K562 (cell line): ENCODE measurements around the gene SLC4A2. TPM values are rescaled to one million over a fixed set of nuclear protein-coding genes. Genes with fewer than 3 reads are reported as not detected.

Experiments used
- ATAC-seq: fragments of 200-7000 bp; cut with Tn5 transposase; 3 replicates; pipeline ENCODE4 v1.9.1; 2020; ENCODE audit warnings: moderate library complexity
- BruUV-seq: library from RNA; stranded (reverse); fragments of 400-500 nt; replicated peaks from 2 replicates; lab custom pipeline; 2021; lab: Mats Ljungman, UMichigan
- CTCF ChIA-PET: fragments of 300-600 bp; formaldehyde crosslinking; extraction: SDS; loops from one replicate; lab custom pipeline; 2021; ENCODE audit warnings: low intra/inter-chr PET ratio; lab: Yijun Ruan, JAX
- POLR2A ChIA-PET: fragments of 300-600, 350-650 bp; sonication (Branson Sonifier 250); formaldehyde crosslinking; extraction: SDS; loops from one replicate; lab custom pipeline; 2021; ENCODE audit warnings: antibody characterized with exemption, inconsistent platforms; lab: Yijun Ruan, JAX
- DNase-seq, 4 experiments: peaks; one replicate each; pipeline versions ENCODE4 v3.0.0 to v3.0.0-alpha.2; 2011 to 2018; ENCODE audit warnings: low spot score in 3 of 4, mixed read lengths in 3 of 4; ENCODE audit errors: extremely low read depth in 1 of 4
- FAIRE-seq: peaks from 2 replicates; lab custom pipeline; 2011; peaks lifted over from hg19 to GRCh38; lab: Jason Lieb, UNC
- H2AFZ ChIP-seq: 2 replicates; pipeline ENCODE4 v1.6.0; 2011; ENCODE audit warnings: low read depth, low read length, control low read depth, inconsistent platforms
- H3K27ac ChIP-seq: fragments of 200-600 bp; 3 replicates; pipeline ENCODE4 v1.8.0; 2011; ENCODE audit warnings: low read depth, mild to moderate bottlenecking, control low read depth, inconsistent platforms, low read length, moderate library complexity, mixed read lengths; ENCODE audit errors: extremely low read depth
- H3K27me3 ChIP-seq, 2 experiments: fragments of 300-600 bp in 1 of 2; 2 replicates in 1 of 2; 3 replicates in 1 of 2; pipeline versions ENCODE4 v1.6.0 to v1.8.0; 2011; ENCODE audit warnings: inconsistent platforms in 2 of 2, low read length in 2 of 2, mild to moderate bottlenecking in 1 of 2, mixed read lengths in 1 of 2, moderate library complexity in 1 of 2; ENCODE audit not compliant: control insufficient read depth in 2 of 2, insufficient read depth in 2 of 2
- H3K36me3 ChIP-seq: fragments of 300-600 bp; 3 replicates; pipeline ENCODE4 v1.8.0; 2011; ENCODE audit warnings: mild to moderate bottlenecking, low read length, inconsistent platforms; ENCODE audit not compliant: control insufficient read depth, insufficient read depth
- H3K4me1 ChIP-seq, 2 experiments: fragments of 200-600 bp in 1 of 2; replicated peaks in 1 of 2; 2 replicates in 1 of 2; 3 replicates in 1 of 2; pipeline versions ENCODE4 v1.5.1 to v1.8.0; 2011; ENCODE audit warnings: inconsistent platforms in 2 of 2, low read length in 2 of 2, mild to moderate bottlenecking in 1 of 2, mixed read lengths in 1 of 2, moderate library complexity in 1 of 2; ENCODE audit not compliant: control insufficient read depth in 2 of 2, insufficient read depth in 2 of 2
- H3K4me2 ChIP-seq: 2 replicates; pipeline ENCODE4 v1.6.1; 2011; ENCODE audit warnings: low read length, control low read depth, inconsistent platforms, mixed read lengths; ENCODE audit not compliant: insufficient read depth
- H3K4me3 ChIP-seq: fragments of 200-600 bp; sonication (generic), shearing (Covaris generic); 2 replicates; pipeline ENCODE4 v1.5.1; 2016; ENCODE audit warnings: control low read depth, inconsistent platforms
- H3K79me2 ChIP-seq: fragments of 200-600 bp; 3 replicates; pipeline ENCODE4 v1.8.0; 2011; ENCODE audit warnings: low read length, inconsistent platforms; ENCODE audit not compliant: control insufficient read depth, insufficient read depth
- H3K9ac ChIP-seq, 2 experiments: 2 replicates each; pipeline versions ENCODE4 v1.6.0 to v1.6.1; 2011; ENCODE audit warnings: low read depth in 2 of 2, low read length in 2 of 2, control low read depth in 1 of 2, inconsistent platforms in 1 of 2, mild to moderate bottlenecking in 1 of 2, mixed read lengths in 1 of 2; ENCODE audit not compliant: insufficient read depth in 1 of 2
- H3K9me1 ChIP-seq: one replicate; pipeline ENCODE4 v1.6.0; 2011; ENCODE audit warnings: inconsistent platforms, mild to moderate bottlenecking, low read length, moderate library complexity; ENCODE audit not compliant: control insufficient read depth, insufficient read depth
- H3K9me3 ChIP-seq: replicated peaks from 2 replicates; pipeline ENCODE4 v1.5.1; 2011; ENCODE audit warnings: low read depth, low read length, inconsistent platforms; ENCODE audit not compliant: control insufficient read depth, insufficient read depth
- H4K20me1 ChIP-seq: replicated peaks from 2 replicates; pipeline ENCODE4 v1.6.1; 2011; ENCODE audit warnings: low read length, inconsistent platforms, mixed read lengths; ENCODE audit not compliant: control insufficient read depth, insufficient read depth
- BCOR ChIP-seq: fragments of 450-650 bp; IDR thresholded peaks from 2 replicates; pipeline ENCODE4 v1.6.1; 2016
- ELF2 ChIP-seq: fragments of 250-450 bp; sonication (Bioruptor Pico); IDR thresholded peaks from 2 replicates; pipeline ENCODE4 v1.5.0; 2021; ENCODE audit warnings: mild to moderate bottlenecking
- EP400 ChIP-seq: fragments of 450-650 bp; IDR thresholded peaks from 2 replicates; pipeline ENCODE4 v1.6.1; 2017; ENCODE audit warnings: antibody characterized with exemption, mild to moderate bottlenecking, moderate library complexity
- POLR2G ChIP-seq: fragments of 200-400 bp; formaldehyde crosslinking; IDR thresholded peaks from 2 replicates; pipeline ENCODE4 v1.6.1; 2017; ENCODE audit warnings: low read depth, mild to moderate bottlenecking, antibody characterized with exemption, low read length, moderate library complexity
- RBFOX2 ChIP-seq: fragments of 200-400 bp; formaldehyde crosslinking; IDR thresholded peaks from 2 replicates; pipeline ENCODE4 v1.6.1; 2017; ENCODE audit warnings: low read depth, mild to moderate bottlenecking, low read length, moderate library complexity
- TGIF2 ChIP-seq: sonication (generic); formaldehyde crosslinking; IDR thresholded peaks from 2 replicates; pipeline ENCODE4 v1.8.1; 2022; ENCODE audit warnings: mild to moderate bottlenecking, missing genetic modification reagents, moderate library complexity
- ZBTB33 ChIP-seq: sonication (generic); formaldehyde crosslinking; IDR thresholded peaks from 2 replicates; pipeline ENCODE4 v1.8.1; 2023; ENCODE audit warnings: mild to moderate bottlenecking, missing genetic modification reagents
- WGBS: fragments of 100-300 bp; shearing (Covaris generic); methylation state at CpG from one replicate; pipeline ENCODE4 v1.1.6; 2016; ENCODE audit warnings: low coverage, mixed read lengths; ENCODE audit not compliant: insufficient coverage; ENCODE audit errors: missing lambda C conversion rate; 5-methylcytosine and 5-hydroxymethylcytosine counted together
- in situ Hi-C: fragments of 300-500 bp; cut with MboI; formaldehyde crosslinking; loops from 4 replicates; pipeline ENCODE4 v1.15.0; 2018; ENCODE audit warnings: inconsistent platforms, mixed read lengths
- intact Hi-C: fragments of 100-400 bp; cut with micrococcal nuclease; formaldehyde crosslinking; loops from 2 replicates; pipeline ENCODE4 v1.14.2; 2022
- polyA plus RNA-seq, 8 experiments: library from polyadenylated mRNA; depleted of rRNA in 4 of 8; stranded (reverse) in 5 of 8; unstranded in 3 of 8; fragments of >200 nt; fragmentation: Nextera tagmentation in 2 of 8; fragmentation: Illumina TruSeq in 1 of 8; extraction: Ambion mirVana in 2 of 8; extraction: Trizol in 1 of 8; gene quantifications; 2 replicates each; pipeline versions ENCODE4 v1.2.1 to v1.2.3, GENCODE V29; 2011 to 2014; ENCODE audit warnings: inconsistent platforms in 1 of 8, missing spikeins in 1 of 8
- total RNA-seq, 7 experiments: library from RNA; depleted of rRNA in 6 of 7; stranded (reverse); fragments of >200 nt in 6 of 7; fragmentation: Illumina TruSeq in 2 of 7; extraction: Trizol in 2 of 7; gene quantifications; 2 replicates each; pipeline versions ENCODE4 v1.2.1 to v1.2.3, GENCODE V29; 2011 to 2021; ENCODE audit warnings: low replicate concordance in 1 of 7

Gene SLC4A2
- total and polyA plus RNA-seq, 9 of the 15 experiments (the other 6 are each of a cell fraction or from before 2014, with no cell fraction given), result 11.4 to 375 (median 130) TPM

GRCh38 chr7:151013733-151014497 lies 45.5 kb upstream of the SLC4A2 start:
- H3K9ac ChIP-seq, result no peak overlapping the region

More at GRCh38 chr7:151013733-151014497, 45.5 kb upstream of the SLC4A2 start:
- ChIA-PET POLR2A (interaction anchor here (1.2 to 1.4 kb wide), 2 partner anchors 8 to 21 kb away, joined by 3 to 4 read pairs; no protein-coding TSS in a partner anchor), CTCF (no interaction called here)
- H3K36me3 ChIP-seq, result peaks cover 40% of the 10 kb centered on the region; the same call in 2 of the 3 replicates
- H3K9me3 ChIP-seq, result no peaks in the 10 kb centered on the region
- WGBS, result 92% methylated on average over 40 of the region's 55 CpGs
- DNase-seq (peak in 2 of 4 experiments; percentile 39 to 57), ATAC-seq (no peak), FAIRE-seq (no peak)
- peaks cover 44 to 84% of the 10 kb centered on the region in 2 experiments for H3K4me1 ChIP-seq
- no peaks in the 10 kb centered on the region for H3K9me1 ChIP-seq
- BruUV-seq, result no TSS peak
- no peak overlapping the region for H3K4me2 ChIP-seq
- in situ Hi-C loops, result no loop called here
- H2AFZ ChIP-seq, result no peak overlapping the region
- no peak overlapping the region for H3K4me3 ChIP-seq
- TF ChIP-seq EP400, result no peak
- no peak for TF ChIP-seq BCOR
- TF ChIP-seq ZBTB33 (CRISPR knock-in tag), result peak; percentile 61; the same call in 1 of the 2 replicates
- TF ChIP-seq ELF2 (CRISPR knock-in tag), result no peak
- TF ChIP-seq POLR2G, result peak; percentile 61; the same call in 1 of the 2 replicates
- peak; percentile 53 for TF ChIP-seq RBFOX2
- no peak for TF ChIP-seq TGIF2
- TF ChIP-seq, all 486 proteins: peak for 3
- intact Hi-C loops, result loop anchor here (10.0 kb wide), 1 partner anchor 161 kb away; no protein-coding TSS in a partner anchor
- Histone ChIP-seq H3K27ac (no peak overlapping the region), H3K27me3 (no peaks in the 10 kb centered on the region; a peak in 1 of 5 replicates), H4K20me1 (no peaks in the 10 kb centered on the region), H3K79me2 (peaks cover 42% of the 10 kb centered on the region)
